ENCODE data around the gene TBC1D30. TPM values are rescaled to one million over a fixed set of nuclear protein-coding genes. Genes with fewer than 3 reads are reported as not detected.

The TBC1D30 gene
- total and polyA plus RNA-seq, 9 of the 15 experiments (the other 6 are each of a cell fraction or from before 2014, with no cell fraction given) = 0.07 to 0.55 (median 0.20) TPM; not detected in 1

DNA sequence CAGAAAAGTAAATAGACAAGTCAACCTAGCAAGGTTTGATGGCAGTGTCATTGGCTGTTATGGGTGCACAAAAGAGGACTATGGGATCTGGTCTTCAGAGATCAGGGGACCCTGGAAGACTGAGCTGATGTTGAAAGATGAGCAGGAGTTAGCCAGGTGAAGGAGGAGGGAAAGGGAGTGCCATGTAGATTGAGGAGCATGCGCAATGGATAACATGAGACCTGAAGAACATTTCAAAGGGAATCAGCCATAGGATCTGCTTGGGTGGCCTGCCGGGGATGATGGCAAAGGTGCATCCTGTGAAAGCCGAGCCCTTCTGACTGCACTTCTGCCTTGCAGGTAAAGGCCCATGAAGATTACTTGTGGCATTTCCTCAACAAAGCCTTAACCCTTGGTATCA is 90.8 kb downstream of the TBC1D30 start:
- CTCF ChIA-PET (ENCODE audit: low intra/inter-chr PET ratio) = interaction anchor here (0.5 kb wide), 1 partner anchor 1052 kb away, joined by 4 read pairs; no protein-coding TSS in a partner anchor
- no peak for FAIRE-seq
- H3K9me3 ChIP-seq (replicated peaks; ENCODE audit: control insufficient read depth, insufficient read depth, low read depth, low read length) = no peaks in the 10 kb centered on the region
- 0% methylated on average over 3 of the region's 3 CpGs for WGBS (ENCODE audit: insufficient coverage, low coverage, missing lambda C conversion rate)
- in situ Hi-C loops (cut with MboI) = no loop called here
- intact Hi-C loops (cut with micrococcal nuclease) = no loop called here
- H3K36me3 ChIP-seq (ENCODE audit: control insufficient read depth, insufficient read depth, low read length) = no peaks in the 10 kb centered on the region
- H3K79me2 ChIP-seq (ENCODE audit: control insufficient read depth, insufficient read depth, low read length) = no peaks in the 10 kb centered on the region
- ATAC-seq = no peak
- no peaks in the 10 kb centered on the region for H3K4me1 ChIP-seq (replicated peaks in 1 of 2; ENCODE audit: control insufficient read depth in 2 of 2, insufficient read depth in 2 of 2, low read length in 2 of 2)
- no peak overlapping the region for H3K4me2 ChIP-seq (ENCODE audit: insufficient read depth, low read length)
- DNase-seq (ENCODE audit: extremely low read depth in 1 of 4, low spot score in 3 of 4) = no peak
- no TSS peak for BruUV-seq (replicated peaks)
- H4K20me1 ChIP-seq (replicated peaks; ENCODE audit: control insufficient read depth, insufficient read depth, low read length) = no peaks in the 10 kb centered on the region
- no peak overlapping the region for H2AFZ ChIP-seq (ENCODE audit: low read depth, low read length)
- H3K9me1 ChIP-seq (ENCODE audit: control insufficient read depth, insufficient read depth, low read length) = no peaks in the 10 kb centered on the region
- POLR2A ChIA-PET = no interaction called here
- H3K9ac ChIP-seq (ENCODE audit: insufficient read depth in 1 of 2, low read depth in 2 of 2, low read length in 2 of 2) = no peak overlapping the region
- H3K27me3 ChIP-seq (ENCODE audit: control insufficient read depth in 2 of 2, insufficient read depth in 2 of 2, low read length in 2 of 2) = no peaks in the 10 kb centered on the region
- no peak overlapping the region for H3K27ac ChIP-seq (ENCODE audit: extremely low read depth, low read depth, low read length)
- TF ChIP-seq TGIF2 (CRISPR knock-in tag; IDR thresholded peaks at IDR 0.05) (no peak), NRF1 (conservative IDR thresholded peaks at IDR 0.05 in 1 of 2, IDR thresholded peaks at IDR 0.05 in 1 of 2) (peak; percentile 60 to 69), U2AF1 (optimal IDR thresholded peaks at IDR 0.05; ENCODE audit: low read depth, low read length) (no peak)
- no peak overlapping the region for H3K4me3 ChIP-seq

DNA sequence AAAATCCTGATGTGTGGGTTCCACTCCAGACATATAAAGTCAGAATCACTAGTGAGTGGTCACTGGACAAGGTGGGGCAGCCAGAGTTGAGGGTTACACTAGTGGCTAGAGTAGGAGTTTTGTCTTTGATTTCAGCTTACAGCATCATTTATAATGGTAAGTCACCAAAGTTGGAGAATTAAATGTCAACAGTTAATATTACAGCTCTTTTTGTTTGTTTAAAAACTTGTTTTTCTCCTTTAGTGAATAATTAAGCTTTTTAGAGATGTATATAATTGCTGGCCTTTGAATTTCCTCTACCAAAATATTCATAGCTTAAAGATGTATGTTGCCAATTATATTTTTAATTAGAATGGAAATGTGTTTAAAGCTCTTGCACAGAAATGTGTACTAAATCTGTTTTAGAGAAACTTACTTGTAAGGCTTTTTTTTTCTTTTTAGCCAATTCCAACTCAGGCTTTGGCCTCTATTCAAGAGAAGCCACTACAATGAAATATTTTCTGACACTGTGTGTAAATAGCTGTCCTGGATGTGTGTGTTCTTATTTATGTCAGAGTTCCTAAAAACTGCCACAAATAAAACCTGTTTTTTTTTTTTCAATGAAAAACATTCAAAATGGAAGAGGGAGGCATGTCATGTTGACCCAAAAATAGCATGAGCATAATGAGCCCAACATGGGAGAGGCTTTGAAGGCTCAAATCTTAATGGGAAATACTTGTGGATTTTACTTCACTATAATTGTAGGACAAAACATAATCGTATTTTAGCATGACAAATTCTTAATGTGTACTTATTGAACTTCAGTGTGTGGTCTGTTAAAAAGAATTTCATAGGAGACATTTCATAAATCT is 92.2 kb downstream of the TBC1D30 start:
- Histone ChIP-seq H3K4me1 (replicated peaks in 1 of 2; ENCODE audit: control insufficient read depth in 2 of 2, insufficient read depth in 2 of 2, low read length in 2 of 2) (no peaks in the 10 kb centered on the region), H3K4me3 (no peak overlapping the region), H4K20me1 (replicated peaks; ENCODE audit: control insufficient read depth, insufficient read depth, low read length) (no peaks in the 10 kb centered on the region), H3K27me3 (ENCODE audit: control insufficient read depth in 2 of 2, insufficient read depth in 2 of 2, low read length in 2 of 2) (no peaks in the 10 kb centered on the region), H3K9me1 (ENCODE audit: control insufficient read depth, insufficient read depth, low read length) (no peaks in the 10 kb centered on the region), H3K79me2 (ENCODE audit: control insufficient read depth, insufficient read depth, low read length) (no peaks in the 10 kb centered on the region), H3K9me3 (replicated peaks; ENCODE audit: control insufficient read depth, insufficient read depth, low read depth, low read length) (no peaks in the 10 kb centered on the region), H3K9ac (ENCODE audit: insufficient read depth in 1 of 2, low read depth in 2 of 2, low read length in 2 of 2) (no peak overlapping the region), H3K4me2 (ENCODE audit: insufficient read depth, low read length) (no peak overlapping the region), H3K36me3 (ENCODE audit: control insufficient read depth, insufficient read depth, low read length) (no peaks in the 10 kb centered on the region), H2AFZ (ENCODE audit: low read depth, low read length) (no peak overlapping the region), H3K27ac (ENCODE audit: extremely low read depth, low read depth, low read length) (no peak overlapping the region)
- in situ Hi-C loops (cut with MboI) (no loop called here), intact Hi-C loops (cut with micrococcal nuclease) (no loop called here)
- no TSS peak for BruUV-seq (replicated peaks)
- CTCF ChIA-PET (ENCODE audit: low intra/inter-chr PET ratio) = no interaction called here
- POLR2A ChIA-PET = interaction anchor here (0.6 to 0.7 kb wide), 2 partner anchors 350 to 1936 kb away, joined by 3 read pairs; no protein-coding TSS in a partner anchor
- ATAC-seq = no peak
- no peak for DNase-seq (ENCODE audit: extremely low read depth in 1 of 4, low spot score in 3 of 4)
- FAIRE-seq = no peak
- 0% methylated on average over 1 of the region's 1 CpG for WGBS (ENCODE audit: insufficient coverage, low coverage, missing lambda C conversion rate)
- TF ChIP-seq ZNF41 (CRISPR knock-in tag; conservative IDR thresholded peaks at IDR 0.05) (no peak), RBBP5 (IDR thresholded peaks at IDR 0.05; ENCODE audit: borderline replicate concordance, insufficient read depth, low read length, poor library complexity, severe bottlenecking) (no peak), SMARCA5 (IDR thresholded peaks at IDR 0.05) (no peak), ZC3H8 (IDR thresholded peaks at IDR 0.05) (no peak), KDM1A (IDR thresholded peaks at IDR 0.05) (no peak), ZC3H4 (CRISPR knock-in tag; IDR thresholded peaks at IDR 0.05; ENCODE audit: borderline replicate concordance) (no peak), DIDO1 (tag; IDR thresholded peaks at IDR 0.05; ENCODE audit: low read depth) (no peak), SMAD1 (IDR thresholded peaks at IDR 0.05; ENCODE audit: low read depth, low read length, partially characterized antibody) (no peak)
- TF ChIP-seq, protein P1, sequence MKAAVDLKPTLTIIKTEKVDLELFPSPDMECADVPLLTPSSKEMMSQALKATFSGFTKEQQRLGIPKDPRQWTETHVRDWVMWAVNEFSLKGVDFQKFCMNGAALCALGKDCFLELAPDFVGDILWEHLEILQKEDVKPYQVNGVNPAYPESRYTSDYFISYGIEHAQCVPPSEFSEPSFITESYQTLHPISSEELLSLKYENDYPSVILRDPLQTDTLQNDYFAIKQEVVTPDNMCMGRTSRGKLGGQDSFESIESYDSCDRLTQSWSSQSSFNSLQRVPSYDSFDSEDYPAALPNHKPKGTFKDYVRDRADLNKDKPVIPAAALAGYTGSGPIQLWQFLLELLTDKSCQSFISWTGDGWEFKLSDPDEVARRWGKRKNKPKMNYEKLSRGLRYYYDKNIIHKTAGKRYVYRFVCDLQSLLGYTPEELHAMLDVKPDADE (conservative IDR thresholded peaks at IDR 0.05; ENCODE audit: control insufficient read depth, low read depth, low read length) = no peak
